Gastrocnemius medialis (tissue), 4 donors: ENCODE results near the gene CER1.

Source experiments
- CTCF ChIP-seq, 5 experiments: fragments of 450-650 bp in 3 of 5; fragments of 200-600 bp in 2 of 5; sonication (generic) in 2 of 5; IDR thresholded peaks in 4 of 5; conservative IDR thresholded peaks in 1 of 5; 1 replicate in 4 of 5; 2 replicates in 1 of 5; pipeline ENCODE4 v1.5.1; 2016 to 2019; ENCODE audit warnings: antibody characterized with exemption in 5 of 5, mild to moderate bottlenecking in 3 of 5, moderate library complexity in 3 of 5
- POLR2A ChIP-seq, 2 donors: fragments of 450-650 bp; IDR thresholded peaks; one replicate each; pipeline ENCODE4 v1.6.1; 2017; ENCODE audit warnings: antibody characterized with exemption in 2 of 2, mild to moderate bottlenecking in 2 of 2, moderate library complexity in 2 of 2

GRCh38 chr9:14760060-14760459, 37.5 kb upstream of the CER1 start:
- TF ChIP-seq CTCF (IDR thresholded peaks at IDR 0.05 in 4 of 5, conservative IDR thresholded peaks at IDR 0.05 in 1 of 5) (no peak), POLR2A (IDR thresholded peaks at IDR 0.05) (no peak)
